HEK293 (cell line): ENCODE data around the gene ALOX15B.

Experiments used
- ATF2 ChIP-seq: fragments of 450-650 bp; formaldehyde crosslinking; IDR thresholded peaks from 2 replicates; pipeline ENCODE4 v1.5.1; 2016; ENCODE audit warnings: missing biosample characterization, missing genetic modification characterization, low read depth
- CTCF ChIP-seq: fragments of 450-650 bp; formaldehyde crosslinking; IDR thresholded peaks from 2 replicates; pipeline ENCODE4 v1.5.1; 2016; ENCODE audit warnings: missing biosample characterization, missing genetic modification characterization
- MYNN ChIP-seq: fragments of 450-650 bp; formaldehyde crosslinking; IDR thresholded peaks from 2 replicates; pipeline ENCODE4 v1.5.1; 2016; ENCODE audit warnings: missing biosample characterization, missing genetic modification characterization, borderline replicate concordance
- ZNF350 ChIP-seq: fragments of 450-650 bp; formaldehyde crosslinking; IDR thresholded peaks from 2 replicates; pipeline ENCODE4 v1.5.0; 2017; ENCODE audit warnings: missing biosample characterization, mild to moderate bottlenecking, missing genetic modification characterization

GRCh38 chr17:7993972-7994589 is 44.8 kb upstream of the ALOX15B start:
- TF ChIP-seq ATF2 (no peak), CTCF (tag by site-specific recombination) (no peak), MYNN (tag by site-specific recombination) (no peak), ZNF350 (no peak)
